Measurements from ENCODE around the gene MMP17.

MMP17 gene

DNA sequence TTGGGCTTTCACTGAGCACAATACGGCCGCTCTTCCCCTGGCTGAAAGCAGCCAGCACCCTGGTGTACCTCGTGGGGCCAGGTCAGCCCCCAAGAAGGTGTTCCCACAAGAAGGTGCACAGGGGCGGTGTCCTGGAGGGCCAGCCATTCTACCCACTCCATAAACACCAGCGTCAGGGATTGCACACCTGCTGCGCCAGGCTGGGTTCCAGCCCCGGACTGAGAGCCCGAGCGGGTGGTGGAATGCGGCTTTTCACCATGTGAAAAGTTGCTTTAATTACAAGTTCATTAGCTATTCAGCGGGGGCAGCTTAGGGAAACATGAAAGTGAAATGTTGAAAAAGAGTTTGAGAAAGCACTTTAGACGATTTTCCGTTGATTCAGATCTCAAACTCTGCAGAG, 17.5 kb upstream of the MMP17 start:
- FAIRE-seq (no peak), DNase-seq (ENCODE audit: insufficient read length, low spot score) (no peak)
- TF ChIP-seq PAX5 (IDR thresholded peaks at IDR 0.05; ENCODE audit: insufficient read depth, low read length, severe bottlenecking) (no peak), TAF1 (IDR thresholded peaks at IDR 0.05; ENCODE audit: low read depth, low read length) (no peak), SPI1 (IDR thresholded peaks at IDR 0.05; ENCODE audit: low read depth, low read length) (no peak), POLR2AphosphoS5 (IDR thresholded peaks at IDR 0.05; ENCODE audit: low read depth, low read length) (no peak), POLR2A (IDR thresholded peaks at IDR 0.05; ENCODE audit: low read depth, low read length) (no peak), POU2F2 (IDR thresholded peaks at IDR 0.05; ENCODE audit: low read depth, low read length) (no peak)

- no peak for DNase-seq (ENCODE audit: insufficient read length, low spot score)
- TF ChIP-seq POLR2AphosphoS5 (IDR thresholded peaks at IDR 0.05; ENCODE audit: low read depth, low read length) (no peak), TAF1 (IDR thresholded peaks at IDR 0.05; ENCODE audit: low read depth, low read length) (no peak), SPI1 (IDR thresholded peaks at IDR 0.05; ENCODE audit: low read depth, low read length) (no peak), PAX5 (IDR thresholded peaks at IDR 0.05; ENCODE audit: insufficient read depth, low read length, severe bottlenecking) (no peak), POLR2A (IDR thresholded peaks at IDR 0.05; ENCODE audit: low read depth, low read length) (no peak), POU2F2 (IDR thresholded peaks at IDR 0.05; ENCODE audit: low read depth, low read length) (no peak)
- no peak for FAIRE-seq
These were observed 13.1 kb upstream of the MMP17 start for GRCh38 chr12:131815131-131815530.

DNA sequence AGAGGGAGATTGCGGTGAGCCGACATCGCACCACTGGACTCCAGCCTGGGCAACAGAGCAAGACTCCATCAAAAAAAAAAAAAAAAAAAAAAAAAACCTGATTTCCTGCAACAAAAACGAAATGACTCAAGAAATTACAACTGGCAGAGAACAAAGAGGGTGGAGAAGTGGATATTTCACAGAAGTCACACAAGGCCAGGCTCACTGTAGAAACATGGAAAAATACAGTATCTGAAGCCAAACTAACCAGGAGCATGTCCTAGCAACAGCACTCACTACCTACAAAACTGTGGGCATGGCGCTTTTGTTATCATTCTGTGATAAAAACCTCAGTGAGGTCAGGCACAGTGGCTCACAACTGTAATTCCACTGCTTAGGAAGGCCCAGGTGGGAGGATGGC, 11.7 kb upstream of the MMP17 start:
- DNase-seq (ENCODE audit: insufficient read length, low spot score) (no peak), FAIRE-seq (no peak)
- no peak for TF ChIP-seq SPI1 (IDR thresholded peaks at IDR 0.05; ENCODE audit: low read depth, low read length)
- TF ChIP-seq POU2F2 (IDR thresholded peaks at IDR 0.05; ENCODE audit: low read depth, low read length), result no peak
- no peak for TF ChIP-seq POLR2AphosphoS5 (IDR thresholded peaks at IDR 0.05; ENCODE audit: low read depth, low read length)
- TF ChIP-seq POLR2A (IDR thresholded peaks at IDR 0.05; ENCODE audit: low read depth, low read length), result no peak
- no peak for TF ChIP-seq PAX5 (IDR thresholded peaks at IDR 0.05; ENCODE audit: insufficient read depth, low read length, severe bottlenecking)
- no peak for TF ChIP-seq TAF1 (IDR thresholded peaks at IDR 0.05; ENCODE audit: low read depth, low read length)

- DNase-seq (ENCODE audit: insufficient read length, low spot score), result no peak
- no peak for FAIRE-seq
These were observed 11.0 kb upstream of the MMP17 start for GRCh38 chr12:131817241-131817640.

GRCh38 chr12:131818821-131819585, 9.2 kb upstream of the MMP17 start:
- DNase-seq (ENCODE audit: insufficient read length, low spot score) (no peak), FAIRE-seq (no peak)
- TF ChIP-seq SPI1 (IDR thresholded peaks at IDR 0.05; ENCODE audit: low read depth, low read length) (no peak), TAF1 (IDR thresholded peaks at IDR 0.05; ENCODE audit: low read depth, low read length) (no peak), POU2F2 (IDR thresholded peaks at IDR 0.05; ENCODE audit: low read depth, low read length) (no peak)

More at GRCh38 chr12:131817241-131817640, 11.0 kb upstream of the MMP17 start:
- TF ChIP-seq TAF1 (IDR thresholded peaks at IDR 0.05; ENCODE audit: low read depth, low read length) (no peak), POLR2AphosphoS5 (IDR thresholded peaks at IDR 0.05; ENCODE audit: low read depth, low read length) (no peak)

DNA sequence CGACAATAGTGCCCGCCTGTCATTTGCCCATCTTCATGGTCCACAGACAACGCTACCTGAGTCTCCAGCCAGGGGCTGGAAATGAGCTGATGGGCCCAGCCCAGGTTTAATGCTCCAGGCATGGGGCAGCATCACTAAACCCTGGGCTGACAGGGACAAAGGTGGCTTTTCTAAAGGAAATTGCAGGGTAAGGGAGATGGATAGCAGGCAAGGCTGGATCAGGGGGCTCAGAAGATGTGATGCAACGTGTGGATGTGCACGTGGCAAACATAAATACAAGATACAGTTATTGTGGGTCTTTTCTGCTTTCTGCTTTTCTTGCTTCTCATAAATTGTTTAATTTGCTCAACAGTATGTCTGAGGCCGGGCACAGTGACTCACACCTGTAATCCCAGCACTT, 3.7 kb upstream of the MMP17 start:
- FAIRE-seq, result no peak
- no peak for TF ChIP-seq PAX5 (IDR thresholded peaks at IDR 0.05; ENCODE audit: insufficient read depth, low read length, severe bottlenecking)
- DNase-seq (ENCODE audit: insufficient read length, low spot score), result no peak

- FAIRE-seq (no peak), DNase-seq (ENCODE audit: insufficient read length, low spot score) (no peak)
- TF ChIP-seq PAX5 (IDR thresholded peaks at IDR 0.05; ENCODE audit: insufficient read depth, low read length, severe bottlenecking), result no peak
- no peak for TF ChIP-seq POU2F2 (IDR thresholded peaks at IDR 0.05; ENCODE audit: low read depth, low read length)
- no peak for TF ChIP-seq TAF1 (IDR thresholded peaks at IDR 0.05; ENCODE audit: low read depth, low read length)
- TF ChIP-seq POLR2A (IDR thresholded peaks at IDR 0.05; ENCODE audit: low read depth, low read length), result no peak
- TF ChIP-seq SPI1 (IDR thresholded peaks at IDR 0.05; ENCODE audit: low read depth, low read length), result no peak
- no peak for TF ChIP-seq POLR2AphosphoS5 (IDR thresholded peaks at IDR 0.05; ENCODE audit: low read depth, low read length)
These were observed 2.9 kb upstream of the MMP17 start for GRCh38 chr12:131825146-131825892.

DNA sequence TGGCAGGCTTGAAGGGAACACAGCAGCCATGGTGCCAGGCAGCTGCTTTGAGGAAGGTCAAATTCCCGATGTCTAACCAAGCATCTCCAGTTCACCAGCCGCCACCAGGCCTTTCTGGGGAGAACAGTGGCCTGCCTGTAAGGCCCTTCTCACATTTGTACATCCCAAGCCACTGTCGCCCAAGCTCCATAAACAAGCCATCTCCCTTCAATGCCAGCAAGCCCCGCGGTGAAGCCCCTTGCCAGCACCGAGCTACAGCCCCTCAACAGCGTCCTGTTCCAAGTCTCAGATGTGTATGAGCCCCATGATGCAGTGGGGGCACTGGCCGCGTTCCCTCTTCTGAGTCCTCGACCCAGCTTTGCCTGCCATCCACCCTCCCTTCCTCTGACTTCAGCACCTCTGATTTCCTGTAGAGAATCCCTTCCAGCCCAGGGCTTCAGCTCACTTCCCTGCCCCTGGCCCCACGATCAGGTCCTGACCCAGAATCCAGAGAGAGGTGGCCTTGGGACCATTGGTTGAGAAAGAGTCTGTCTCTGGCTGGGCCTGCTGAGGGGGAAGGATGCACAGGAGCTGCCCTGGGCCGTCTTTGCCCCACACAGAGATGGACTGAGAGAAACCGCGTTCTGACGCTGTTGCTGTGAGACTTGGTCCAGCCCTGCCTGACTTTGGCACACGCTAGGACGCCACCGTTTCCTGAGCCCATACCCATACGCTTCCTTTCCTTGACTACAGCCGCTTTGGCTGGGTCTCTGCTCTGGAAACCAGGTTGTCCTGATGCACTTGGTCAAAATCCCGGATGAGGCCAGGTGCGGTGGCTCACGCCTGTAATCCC, 1.9 kb upstream of the MMP17 start:
- FAIRE-seq (no peak), DNase-seq (ENCODE audit: insufficient read length, low spot score) (no peak)
- no peak for TF ChIP-seq POU2F2 (IDR thresholded peaks at IDR 0.05; ENCODE audit: low read depth, low read length)
- no peak for TF ChIP-seq TAF1 (IDR thresholded peaks at IDR 0.05; ENCODE audit: low read depth, low read length)
- TF ChIP-seq PAX5 (IDR thresholded peaks at IDR 0.05; ENCODE audit: insufficient read depth, low read length, severe bottlenecking), result no peak
- no peak for TF ChIP-seq POLR2A (IDR thresholded peaks at IDR 0.05; ENCODE audit: low read depth, low read length)
- TF ChIP-seq POLR2AphosphoS5 (IDR thresholded peaks at IDR 0.05; ENCODE audit: low read depth, low read length), result no peak
- TF ChIP-seq SPI1 (IDR thresholded peaks at IDR 0.05; ENCODE audit: low read depth, low read length), result no peak

DNA sequence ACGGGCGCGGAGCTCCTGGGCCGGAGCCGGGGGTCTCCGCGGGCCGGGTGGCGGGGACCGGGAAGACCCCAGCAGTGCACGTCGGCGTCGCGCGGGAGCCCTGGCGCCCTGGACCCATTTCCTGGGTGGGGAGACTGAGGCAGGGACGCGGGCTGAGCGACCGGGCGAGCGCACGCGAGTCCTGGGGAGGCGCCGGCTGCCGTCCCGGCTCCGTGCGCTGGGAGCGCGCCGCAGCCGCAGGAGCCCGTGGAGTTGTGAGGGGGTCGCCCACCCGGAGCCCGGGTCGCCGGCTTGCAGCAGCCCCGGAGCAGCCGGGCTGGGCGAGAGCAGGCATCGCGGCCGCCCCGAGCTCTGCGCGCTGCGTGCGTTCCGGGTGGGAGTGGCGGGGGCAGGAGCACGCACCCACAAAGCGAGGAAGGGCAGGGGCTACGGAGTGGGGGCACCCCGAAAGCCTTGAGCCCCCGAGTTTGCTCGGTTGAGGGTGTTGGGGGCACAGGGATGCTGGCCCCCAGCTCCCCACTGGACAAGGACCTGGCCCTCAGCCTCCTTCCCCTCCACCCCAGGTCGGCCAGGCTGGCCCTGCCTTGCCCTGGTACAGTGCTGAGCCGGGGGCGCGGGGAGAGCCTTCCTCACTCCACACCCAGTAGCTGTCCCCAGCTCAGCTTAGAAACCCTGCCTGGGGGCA, 620 bp downstream of the MMP17 start:
- DNase-seq (ENCODE audit: insufficient read length, low spot score) (no peak), FAIRE-seq (peak; percentile 9)
- TF ChIP-seq PAX5 (IDR thresholded peaks at IDR 0.05; ENCODE audit: insufficient read depth, low read length, severe bottlenecking), result no peak
- TF ChIP-seq SPI1 (IDR thresholded peaks at IDR 0.05; ENCODE audit: low read depth, low read length), result no peak
- TF ChIP-seq POLR2AphosphoS5 (IDR thresholded peaks at IDR 0.05; ENCODE audit: low read depth, low read length), result no peak

All from GM12891 (cell line).